GM21717 (cell line): ENCODE results near the gene SLC6A6.

ENCODE experiments used
- ATAC-seq: cut with Tn5 transposase; IDR thresholded peaks from one replicate; pipeline ENCODE4 v1.9.1; 2021; ENCODE audit warnings: mild to moderate bottlenecking, moderate library complexity; ENCODE audit not compliant: unreplicated experiment

SLC6A6 gene

DNA sequence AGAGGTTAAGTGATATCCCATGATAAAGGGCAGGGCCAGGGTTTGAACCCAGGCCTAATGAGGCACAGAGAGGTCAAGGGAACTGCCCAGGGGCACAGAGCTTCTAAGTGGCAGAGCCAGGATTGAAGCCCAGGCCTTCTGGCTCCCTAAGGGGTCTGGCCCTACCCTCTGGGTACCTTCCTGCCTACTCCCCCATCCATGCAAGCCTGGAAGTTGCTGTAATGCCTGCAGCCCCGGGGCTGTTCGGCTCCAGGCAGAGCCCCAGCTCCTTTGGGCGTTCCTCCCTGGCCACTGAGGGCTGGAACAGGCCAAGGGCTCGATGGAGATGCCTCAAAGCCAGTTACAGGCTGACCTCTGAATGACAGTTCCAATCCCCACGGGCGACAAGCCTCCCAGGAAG is 133.2 kb downstream of the SLC6A6 start:
- ATAC-seq: no peak

DNA sequence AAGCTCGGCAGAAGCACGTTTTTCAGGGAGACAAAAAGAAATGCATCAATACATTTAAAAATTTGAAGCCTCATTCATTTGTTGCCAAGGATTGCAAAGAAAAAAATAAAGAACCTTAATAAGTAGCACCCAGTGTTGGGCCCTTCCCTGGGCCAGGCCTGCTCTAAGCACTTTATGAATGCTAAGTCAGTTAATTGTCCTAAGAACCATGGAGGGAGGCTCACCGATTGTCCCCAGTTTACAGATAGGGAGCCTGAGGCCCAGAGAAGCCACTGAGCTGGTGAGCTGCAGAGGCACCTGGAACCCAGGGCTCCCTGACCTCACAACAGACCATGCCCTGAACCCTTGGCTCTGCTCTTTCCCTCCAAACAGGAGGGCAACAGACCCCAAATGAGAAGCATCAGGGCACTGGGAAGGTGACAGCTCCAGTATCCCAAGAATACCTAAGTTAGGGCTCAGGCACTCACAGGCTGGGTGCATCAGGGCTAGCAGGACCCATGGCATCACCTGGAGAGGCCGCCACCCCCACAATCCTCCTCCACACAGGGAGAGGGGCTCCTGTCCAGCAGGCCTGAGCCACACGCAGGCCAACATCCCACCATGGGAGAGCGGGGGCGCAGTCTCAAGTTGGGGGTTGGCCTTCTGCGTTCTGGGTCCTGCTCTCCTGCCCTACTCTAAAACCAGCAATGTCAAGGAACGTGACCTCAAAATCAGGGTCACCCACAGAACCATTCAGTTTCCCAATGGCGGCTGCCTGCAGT is 133.8 kb downstream of the SLC6A6 start:
- no peak for ATAC-seq

DNA sequence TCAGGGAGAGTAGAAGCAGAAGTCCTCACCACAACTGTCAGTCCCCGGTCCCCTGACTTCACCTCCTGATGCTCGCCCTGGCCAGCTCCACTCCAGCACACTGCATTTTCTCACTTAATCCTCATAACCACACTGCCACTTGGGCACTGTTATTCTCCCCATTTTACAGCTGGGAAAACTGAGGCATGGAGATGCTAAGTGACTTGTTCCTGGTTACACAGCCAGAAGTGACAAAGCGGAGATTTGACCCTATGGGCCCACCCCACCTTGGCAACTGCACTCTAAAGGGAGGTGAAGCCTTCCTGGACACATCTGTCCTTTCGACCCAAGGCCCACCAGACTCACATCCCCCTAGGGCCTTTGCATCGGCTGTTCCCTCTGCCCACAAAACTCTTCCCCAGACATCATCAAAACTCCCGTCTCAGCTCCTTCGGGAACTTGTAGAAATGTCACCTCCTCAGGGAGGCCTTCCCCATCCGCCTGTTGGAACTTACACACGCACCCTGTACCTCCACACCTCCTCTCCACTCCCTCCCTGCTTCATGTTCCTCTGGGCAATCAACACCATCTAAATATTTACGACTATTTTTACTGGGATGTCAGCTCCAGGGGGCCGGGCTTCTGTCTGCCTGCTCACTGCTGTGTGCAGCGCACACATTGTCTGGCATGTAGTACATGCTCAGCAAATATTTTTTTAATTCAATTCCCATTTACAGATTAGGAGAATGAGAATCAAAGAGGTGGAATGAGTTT is 134.6 kb downstream of the SLC6A6 start:
- no peak for ATAC-seq

DNA sequence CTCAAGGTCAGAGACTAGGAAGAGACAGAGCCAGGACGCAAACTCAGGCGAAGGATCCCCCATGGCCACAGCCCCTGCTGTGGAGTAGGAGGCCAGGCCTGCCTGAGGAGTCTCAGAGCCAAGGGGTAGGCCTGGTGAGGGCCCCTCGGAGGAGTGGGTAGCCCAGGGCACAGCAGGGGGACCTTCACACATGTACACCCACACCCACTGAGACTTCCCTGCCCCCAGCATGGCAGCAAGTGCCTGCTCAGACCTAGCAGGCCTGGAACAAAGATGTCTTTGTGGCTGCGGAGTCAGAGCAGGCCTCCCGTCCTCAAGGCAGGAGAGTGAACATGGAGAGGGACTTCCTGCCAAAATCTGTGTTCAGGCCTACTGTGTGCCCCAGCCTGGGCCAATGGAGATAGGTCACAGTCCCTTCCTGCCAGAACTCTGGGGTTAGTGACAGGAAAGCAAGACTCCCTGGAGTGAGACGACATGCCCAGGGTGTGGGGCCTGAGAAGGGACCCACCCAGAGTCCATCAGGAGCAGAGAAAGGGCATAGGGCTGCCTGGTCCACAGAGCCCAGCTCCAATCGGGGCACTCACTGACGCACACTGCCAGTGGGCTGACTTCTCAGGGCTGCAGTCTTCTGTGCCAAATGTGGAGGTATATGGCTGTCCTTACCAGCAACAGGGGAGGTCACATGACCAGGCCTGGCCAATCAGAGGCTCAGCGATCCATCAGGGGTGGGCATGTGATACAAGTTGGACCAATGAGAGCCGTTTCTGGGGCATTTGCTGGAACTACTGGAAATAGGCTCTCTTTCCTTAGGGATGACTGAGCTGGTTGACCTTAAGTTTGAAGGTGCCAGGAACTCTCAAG is 135.4 kb downstream of the SLC6A6 start:
- ATAC-seq: no peak

DNA sequence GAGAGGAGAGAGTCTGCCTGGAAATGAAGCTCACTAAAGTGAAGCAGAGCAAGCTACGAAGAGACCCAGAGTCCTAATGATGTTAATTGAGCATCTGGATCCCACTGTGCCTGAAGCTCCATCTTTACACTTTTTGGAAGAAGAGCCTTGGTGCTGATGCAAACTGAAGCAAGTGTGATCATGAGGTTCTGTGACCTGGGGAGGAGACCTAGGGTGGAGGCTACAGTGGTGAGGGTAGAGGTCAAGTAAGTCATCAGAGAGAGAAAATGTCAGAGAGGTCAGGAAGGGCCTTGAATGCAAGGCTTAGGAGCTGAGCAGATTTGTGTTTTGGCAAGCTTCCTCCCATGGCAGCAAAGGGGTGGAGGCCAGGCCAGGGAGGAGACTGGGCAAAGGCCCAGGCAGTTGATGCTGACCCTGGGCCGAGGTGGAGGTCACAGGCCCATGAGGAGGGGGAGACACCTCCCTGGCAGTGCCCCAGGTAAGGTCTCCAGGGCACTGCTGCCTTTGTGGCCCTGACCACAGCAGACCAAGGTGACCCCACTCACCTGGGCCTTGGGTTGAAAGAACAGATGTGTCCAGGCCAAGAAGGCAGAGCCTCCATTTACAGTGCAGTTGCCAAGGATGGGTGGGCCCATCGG is 136.2 kb downstream of the SLC6A6 start:
- ATAC-seq: no peak
